ENCODE measurements around the gene DNAJC6. TPM values are rescaled to one million over a fixed set of nuclear protein-coding genes. Genes with fewer than 3 reads are reported as not detected.
A peak's percentile ranks its signal among the peaks of the same experiment; 100 is the strongest.

The DNAJC6 gene
- total RNA-seq, 4 donors from 2014 or later: 2.8 to 9.2 (median 5.3) TPM

DNA sequence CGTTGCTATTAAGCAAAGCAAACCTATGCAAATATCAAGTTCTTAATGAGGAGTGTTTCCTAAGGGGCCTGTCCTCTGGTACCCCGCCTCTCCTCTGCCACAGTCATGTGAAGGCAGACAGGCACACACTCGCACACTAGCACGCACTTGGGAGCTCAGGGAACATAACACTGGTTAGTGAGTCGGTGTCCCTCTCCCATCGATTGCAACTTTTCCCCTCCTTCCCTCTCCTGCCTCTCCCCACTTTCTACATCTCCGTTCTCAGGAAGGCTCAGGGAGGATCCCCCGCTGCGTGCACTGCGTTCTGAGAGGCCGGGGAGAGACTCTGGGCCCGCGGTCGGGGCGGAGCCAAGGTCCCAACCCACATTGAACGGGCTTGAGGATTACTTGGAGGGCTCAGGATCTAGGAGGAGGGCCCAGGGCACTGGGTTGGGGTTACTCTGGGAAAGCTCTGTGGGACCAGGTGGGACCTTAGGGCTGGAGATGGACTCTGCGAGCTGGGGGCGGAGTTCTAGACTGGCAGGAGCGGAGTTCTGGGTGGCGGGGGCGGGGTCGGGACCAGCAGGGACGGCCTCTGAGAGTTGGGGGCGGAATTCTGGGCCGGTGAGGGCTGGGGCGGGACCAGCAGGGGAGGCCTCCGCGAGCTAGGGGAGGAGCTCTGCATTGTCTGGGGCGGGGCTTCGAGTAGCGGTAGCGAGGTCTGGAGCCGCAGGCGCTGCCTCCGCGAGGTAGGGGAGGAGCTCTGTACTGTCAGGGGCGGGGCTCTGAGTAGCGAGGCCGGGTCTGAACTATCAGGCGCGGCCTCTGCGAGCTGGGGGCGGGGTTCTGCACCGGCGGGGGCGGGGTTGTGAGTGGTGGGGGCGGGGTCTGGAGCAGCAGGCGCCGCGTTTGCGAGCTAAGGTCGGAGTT is 110.6 kb downstream of the DNAJC6 start:
- TF ChIP-seq POLR2A (IDR thresholded peaks at IDR 0.05): peak; percentile 50 to 82
- TF ChIP-seq, protein P1, sequence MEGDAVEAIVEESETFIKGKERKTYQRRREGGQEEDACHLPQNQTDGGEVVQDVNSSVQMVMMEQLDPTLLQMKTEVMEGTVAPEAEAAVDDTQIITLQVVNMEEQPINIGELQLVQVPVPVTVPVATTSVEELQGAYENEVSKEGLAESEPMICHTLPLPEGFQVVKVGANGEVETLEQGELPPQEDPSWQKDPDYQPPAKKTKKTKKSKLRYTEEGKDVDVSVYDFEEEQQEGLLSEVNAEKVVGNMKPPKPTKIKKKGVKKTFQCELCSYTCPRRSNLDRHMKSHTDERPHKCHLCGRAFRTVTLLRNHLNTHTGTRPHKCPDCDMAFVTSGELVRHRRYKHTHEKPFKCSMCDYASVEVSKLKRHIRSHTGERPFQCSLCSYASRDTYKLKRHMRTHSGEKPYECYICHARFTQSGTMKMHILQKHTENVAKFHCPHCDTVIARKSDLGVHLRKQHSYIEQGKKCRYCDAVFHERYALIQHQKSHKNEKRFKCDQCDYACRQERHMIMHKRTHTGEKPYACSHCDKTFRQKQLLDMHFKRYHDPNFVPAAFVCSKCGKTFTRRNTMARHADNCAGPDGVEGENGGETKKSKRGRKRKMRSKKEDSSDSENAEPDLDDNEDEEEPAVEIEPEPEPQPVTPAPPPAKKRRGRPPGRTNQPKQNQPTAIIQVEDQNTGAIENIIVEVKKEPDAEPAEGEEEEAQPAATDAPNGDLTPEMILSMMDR (IDR thresholded peaks at IDR 0.05): no peak
- peaks cover 40 to 46% of the 10 kb centered on the region in 2 donors for H3K4me1 ChIP-seq
- peak; percentile 99 for DNase-seq
- H3K27ac ChIP-seq: peak overlapping the region; percentile 97
- no peaks in the 10 kb centered on the region for H3K27me3 ChIP-seq
- no peaks in the 10 kb centered on the region for H3K36me3 ChIP-seq
- no peaks in the 10 kb centered on the region for H3K9me3 ChIP-seq
- peak overlapping the region in 2 of 3 donors; percentile 68 to 83 for H3K4me3 ChIP-seq (replicated peaks in 1 of 3)
- intact Hi-C loops (cut with DNase I): no loop called here
- 1 to 3% methylated on average over 21 to 24 of the region's 52 CpGs for WGBS, 2 donors

- H3K4me3 ChIP-seq (replicated peaks in 1 of 3): peak within 1 kb of the TSS; percentile 68 to 91 (median 83)
- peak within 1 kb of the TSS; percentile 97 for H3K27ac ChIP-seq
- H3K9me3 ChIP-seq: no peaks in the 10 kb centered on the region
- no peak for DNase-seq
- H3K27me3 ChIP-seq: no peaks in the 10 kb centered on the region
- 0 to 1% methylated on average over 16 to 22 of the region's 60 CpGs for WGBS, 2 donors
- intact Hi-C loops (cut with DNase I): no loop called here
- peaks cover 40 to 46% of the 10 kb centered on the region in 2 donors for H3K4me1 ChIP-seq
- TF ChIP-seq POLR2A (IDR thresholded peaks at IDR 0.05): peak; percentile 42 to 90
- TF ChIP-seq, protein P1 (IDR thresholded peaks at IDR 0.05): no peak
- H3K36me3 ChIP-seq: peaks cover 2 to 5% of the 10 kb centered on the region in 2 donors
These were observed 111.4 kb downstream of the DNAJC6 start, which contains the start of the genes LEPR and LEPROT for GRCh38 chr1:65420590-65421350. LEPR (plus strand) TSS chr1:65420668; CDS start chr1:65565566, 144,898 bp downstream. LEPROT (plus strand) TSS chr1:65420668; CDS start chr1:65420725, 57 bp downstream.

GRCh38 chr1:65421351-65422025 is 112.1 kb downstream of the DNAJC6 start:
- no peaks in the 10 kb centered on the region for H3K9me3 ChIP-seq
- 12% methylated on average over 13 of the region's 13 CpGs for WGBS, 2 donors
- H3K27ac ChIP-seq: peak overlapping the region; percentile 95 to 97 (median 97)
- peak overlapping the region; percentile 47 to 91 (median 83) for H3K4me3 ChIP-seq (replicated peaks in 1 of 3)
- intact Hi-C loops (cut with DNase I): no loop called here
- H3K27me3 ChIP-seq: no peaks in the 10 kb centered on the region
- TF ChIP-seq POLR2A (IDR thresholded peaks at IDR 0.05): no peak
- TF ChIP-seq, protein P1 (IDR thresholded peaks at IDR 0.05): no peak
- DNase-seq: no peak
- H3K4me1 ChIP-seq: peaks cover 40 to 46% of the 10 kb centered on the region in 2 donors
- peaks cover 8 to 12% of the 10 kb centered on the region in 2 donors for H3K36me3 ChIP-seq

DNA sequence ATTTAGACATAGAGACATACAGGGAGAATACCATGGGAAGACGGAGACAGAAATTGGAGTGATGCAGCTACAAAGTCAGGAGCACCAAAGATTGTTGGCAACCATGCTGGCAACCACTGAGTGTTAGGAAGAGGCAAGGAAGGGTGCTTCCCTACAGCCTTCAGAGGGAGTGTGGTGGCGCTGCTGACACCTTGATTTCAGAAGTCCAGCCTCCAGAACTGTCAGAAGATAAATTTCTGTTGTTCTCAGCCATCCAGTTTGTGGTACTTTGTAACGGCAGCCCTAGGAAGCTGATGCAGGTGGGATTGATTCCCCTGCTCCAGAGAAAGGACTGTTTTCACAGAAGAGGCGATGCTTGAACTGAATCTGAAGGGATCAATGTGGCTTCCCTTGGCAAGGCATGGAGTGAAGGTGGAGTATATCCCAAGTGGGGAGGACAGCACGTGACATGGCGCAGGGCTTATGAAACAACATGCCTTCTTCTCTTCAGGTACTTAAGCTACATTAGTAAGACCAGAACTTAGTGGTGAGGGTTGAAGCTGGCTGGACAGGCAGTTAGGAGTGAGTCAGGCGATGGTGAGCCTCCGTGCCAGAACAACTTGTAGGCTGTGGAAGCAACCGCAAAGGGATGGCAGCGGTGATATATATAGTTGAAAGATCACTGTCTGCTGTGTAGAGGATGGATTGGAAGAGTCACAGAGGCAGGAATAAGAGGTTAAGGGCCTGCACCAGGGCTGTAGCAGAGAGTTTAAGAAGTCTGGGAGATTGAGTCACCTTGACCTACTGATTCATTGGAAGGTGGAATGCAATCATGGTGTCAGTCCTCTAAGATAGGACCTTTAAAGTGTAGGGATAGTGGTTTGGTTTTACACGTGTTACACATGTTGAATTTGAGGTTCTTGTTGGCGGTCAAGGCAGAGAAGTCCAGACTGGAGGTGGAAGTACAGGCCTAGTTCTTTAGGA is 113.2 kb downstream of the DNAJC6 start:
- intact Hi-C loops (cut with DNase I): no loop called here
- no peak for DNase-seq

More for the DNA sequence above, 113.2 kb downstream of the DNAJC6 start:
- H3K27me3 ChIP-seq: no peaks in the 10 kb centered on the region
- no peaks in the 10 kb centered on the region for H3K9me3 ChIP-seq
- peaks cover 13 to 14% of the 10 kb centered on the region in 2 donors for H3K36me3 ChIP-seq
- H3K4me1 ChIP-seq: peaks cover 40 to 42% of the 10 kb centered on the region in 2 donors
- TF ChIP-seq, protein P1 (IDR thresholded peaks at IDR 0.05): no peak
- TF ChIP-seq POLR2A (IDR thresholded peaks at IDR 0.05): no peak
- peak overlapping the region in 1 of 3 donors; percentile 24 for H3K27ac ChIP-seq
- H3K4me3 ChIP-seq (replicated peaks in 1 of 3): peak overlapping the region in 1 of 3 donors; percentile 8
- 95 to 97% methylated on average over 12 of the region's 12 CpGs for WGBS, 2 donors

All from thyroid gland (tissue), 4 donors.